Neutrophil (primary cell): Measurements from ENCODE around the gene GPC6.
"Not testable (repeated sequence)": the region's sequence is repeated elsewhere in the genome, so short reads cannot be mapped to it uniquely, and the experiment has no call there.

Experiments used
- H3K27ac ChIP-seq: fragments of 200-600 bp; sonication (generic); 2 replicates; pipeline ENCODE4 v1.5.1; 2016; ENCODE audit warnings: mild to moderate bottlenecking, moderate library complexity
- H3K27me3 ChIP-seq: fragments of 200-600 bp; sonication (generic); 2 replicates; pipeline ENCODE4 v1.6.0; 2016; ENCODE audit warnings: mild to moderate bottlenecking
- H3K36me3 ChIP-seq: fragments of 200-600 bp; sonication (generic); 2 replicates; pipeline ENCODE4 v1.5.1; 2017
- H3K4me1 ChIP-seq, 2 experiments: fragments of 200-600 bp in 1 of 2; sonication (generic) in 1 of 2; 1 replicate in 1 of 2; 2 replicates in 1 of 2; pipeline versions ENCODE4 v1.5.1 to v1.6.1; 2013 to 2016; ENCODE audit warnings: low read depth in 1 of 2, low read length in 1 of 2, mild to moderate bottlenecking in 1 of 2, moderate library complexity in 1 of 2; ENCODE audit not compliant: control insufficient read depth in 1 of 2, insufficient read depth in 1 of 2
- H3K4me3 ChIP-seq, 2 experiments: fragments of 200-600 bp in 1 of 2; sonication (generic) in 1 of 2; 1 replicate in 1 of 2; 2 replicates in 1 of 2; pipeline ENCODE4 v1.5.1; 2013 to 2016; ENCODE audit warnings: low read depth in 1 of 2, low read length in 1 of 2, mild to moderate bottlenecking in 1 of 2, moderate library complexity in 1 of 2
- H3K9me3 ChIP-seq: fragments of 200-600 bp; sonication (generic); 2 replicates; pipeline ENCODE4 v1.5.1; 2016
- TF ChIP-seq, protein P1 (sequence below): fragments of 200-600 bp; sonication (generic); IDR thresholded peaks from 2 replicates; pipeline ENCODE4 v1.5.1; 2016; ENCODE audit warnings: antibody characterized with exemption

Gene GPC6

DNA sequence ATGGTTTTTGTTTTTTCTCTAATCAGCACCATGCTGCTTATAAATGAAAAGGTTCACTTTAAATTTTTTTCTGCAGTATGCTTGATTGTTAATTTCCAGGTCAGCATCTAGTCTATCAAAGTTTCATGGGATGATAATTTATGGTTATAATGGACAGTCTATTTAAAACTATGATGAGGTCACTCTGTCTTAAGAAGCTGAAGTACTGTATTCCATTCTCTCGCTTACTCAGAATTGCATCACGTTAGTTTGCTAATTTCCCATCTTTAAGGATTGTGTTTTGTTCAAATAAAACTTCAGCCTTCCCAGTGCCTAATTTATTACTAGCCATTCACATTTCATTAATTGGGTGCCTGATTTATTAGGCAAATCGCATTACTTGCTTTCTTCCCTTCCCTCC is 94.3 kb downstream of the GPC6 start:
- H3K36me3 ChIP-seq, result no peaks in the 10 kb centered on the region
- H3K9me3 ChIP-seq, result no peaks in the 10 kb centered on the region
- H3K4me1 ChIP-seq, result no peaks in the 10 kb centered on the region
- TF ChIP-seq, protein P1, sequence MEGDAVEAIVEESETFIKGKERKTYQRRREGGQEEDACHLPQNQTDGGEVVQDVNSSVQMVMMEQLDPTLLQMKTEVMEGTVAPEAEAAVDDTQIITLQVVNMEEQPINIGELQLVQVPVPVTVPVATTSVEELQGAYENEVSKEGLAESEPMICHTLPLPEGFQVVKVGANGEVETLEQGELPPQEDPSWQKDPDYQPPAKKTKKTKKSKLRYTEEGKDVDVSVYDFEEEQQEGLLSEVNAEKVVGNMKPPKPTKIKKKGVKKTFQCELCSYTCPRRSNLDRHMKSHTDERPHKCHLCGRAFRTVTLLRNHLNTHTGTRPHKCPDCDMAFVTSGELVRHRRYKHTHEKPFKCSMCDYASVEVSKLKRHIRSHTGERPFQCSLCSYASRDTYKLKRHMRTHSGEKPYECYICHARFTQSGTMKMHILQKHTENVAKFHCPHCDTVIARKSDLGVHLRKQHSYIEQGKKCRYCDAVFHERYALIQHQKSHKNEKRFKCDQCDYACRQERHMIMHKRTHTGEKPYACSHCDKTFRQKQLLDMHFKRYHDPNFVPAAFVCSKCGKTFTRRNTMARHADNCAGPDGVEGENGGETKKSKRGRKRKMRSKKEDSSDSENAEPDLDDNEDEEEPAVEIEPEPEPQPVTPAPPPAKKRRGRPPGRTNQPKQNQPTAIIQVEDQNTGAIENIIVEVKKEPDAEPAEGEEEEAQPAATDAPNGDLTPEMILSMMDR, result no peak
- no peaks in the 10 kb centered on the region for H3K27me3 ChIP-seq
- H3K27ac ChIP-seq, result no peak overlapping the region
- H3K4me3 ChIP-seq, result no peak overlapping the region

DNA sequence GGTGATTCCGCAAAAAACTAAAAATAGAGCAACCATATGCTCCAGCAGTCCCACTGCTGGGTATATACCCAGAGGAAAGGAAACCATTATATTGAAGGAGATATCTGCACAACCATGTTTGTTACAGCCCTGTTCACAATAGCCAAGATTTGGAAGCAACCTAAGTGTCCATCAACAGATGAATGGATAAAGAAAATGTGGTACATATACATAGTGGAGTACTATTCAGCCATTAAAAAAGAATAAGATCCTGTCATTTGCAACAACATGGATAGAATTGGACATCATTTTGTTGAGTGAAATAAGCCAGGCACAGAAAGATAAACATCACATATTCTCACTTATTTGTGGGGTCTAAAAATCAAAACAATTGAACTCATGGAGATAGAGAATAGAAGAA is 97.3 kb downstream of the GPC6 start:
- not testable (repeated sequence) for H3K4me3 ChIP-seq

GRCh38 chr13:93325303-93326233 is 99.0 kb downstream of the GPC6 start:
- Histone ChIP-seq H3K27ac (no peak overlapping the region), H3K27me3 (no peaks in the 10 kb centered on the region), H3K4me1 (no peaks in the 10 kb centered on the region), H3K36me3 (no peaks in the 10 kb centered on the region), H3K4me3 (no peak overlapping the region), H3K9me3 (no peaks in the 10 kb centered on the region)
- TF ChIP-seq, protein P1, result no peak

More for the DNA sequence above, 97.3 kb downstream of the GPC6 start:
- not testable (repeated sequence) for H3K27me3 ChIP-seq, H3K36me3 ChIP-seq, H3K27ac ChIP-seq, H3K4me1 ChIP-seq, H3K9me3 ChIP-seq

- Histone ChIP-seq H3K27ac (no peak overlapping the region), H3K4me1 (no peaks in the 10 kb centered on the region), H3K9me3 (no peaks in the 10 kb centered on the region), H3K4me3 (no peak overlapping the region), H3K27me3 (no peaks in the 10 kb centered on the region), H3K36me3 (no peaks in the 10 kb centered on the region)
- TF ChIP-seq, protein P1, result no peak
Observed at GRCh38 chr13:93326234-93326811, 99.7 kb downstream of the GPC6 start.

GRCh38 chr13:93328943-93329342 is 102.3 kb downstream of the GPC6 start:
- H3K27me3 ChIP-seq, result no peaks in the 10 kb centered on the region
- no peaks in the 10 kb centered on the region for H3K4me1 ChIP-seq
- TF ChIP-seq, protein P1, result no peak
- H3K27ac ChIP-seq, result no peak overlapping the region
- H3K4me3 ChIP-seq, result no peak overlapping the region
- no peaks in the 10 kb centered on the region for H3K9me3 ChIP-seq
- H3K36me3 ChIP-seq, result no peaks in the 10 kb centered on the region

- Histone ChIP-seq H3K27ac (no peak overlapping the region), H3K27me3 (no peaks in the 10 kb centered on the region), H3K36me3 (no peaks in the 10 kb centered on the region), H3K4me1 (no peaks in the 10 kb centered on the region), H3K9me3 (no peaks in the 10 kb centered on the region), H3K4me3 (no peak overlapping the region)
- TF ChIP-seq, protein P1, result no peak
Observed at GRCh38 chr13:93336728-93337127, 110.1 kb downstream of the GPC6 start.
